Neutrophil (primary cell): Measurements from ENCODE around the gene PHLPP2.

Experiments
- H3K27ac ChIP-seq: fragments of 200-600 bp; sonication (generic); 2 replicates; pipeline ENCODE4 v1.5.1; 2016; ENCODE audit warnings: mild to moderate bottlenecking, moderate library complexity
- H3K27me3 ChIP-seq: fragments of 200-600 bp; sonication (generic); 2 replicates; pipeline ENCODE4 v1.6.0; 2016; ENCODE audit warnings: mild to moderate bottlenecking
- H3K36me3 ChIP-seq: fragments of 200-600 bp; sonication (generic); 2 replicates; pipeline ENCODE4 v1.5.1; 2017
- H3K4me1 ChIP-seq, 2 experiments: fragments of 200-600 bp in 1 of 2; sonication (generic) in 1 of 2; 1 replicate in 1 of 2; 2 replicates in 1 of 2; pipeline versions ENCODE4 v1.5.1 to v1.6.1; 2013 to 2016; ENCODE audit warnings: low read depth in 1 of 2, low read length in 1 of 2, mild to moderate bottlenecking in 1 of 2, moderate library complexity in 1 of 2; ENCODE audit not compliant: control insufficient read depth in 1 of 2, insufficient read depth in 1 of 2
- H3K4me3 ChIP-seq, 2 experiments: fragments of 200-600 bp in 1 of 2; sonication (generic) in 1 of 2; 1 replicate in 1 of 2; 2 replicates in 1 of 2; pipeline ENCODE4 v1.5.1; 2013 to 2016; ENCODE audit warnings: low read depth in 1 of 2, low read length in 1 of 2, mild to moderate bottlenecking in 1 of 2, moderate library complexity in 1 of 2
- H3K9me3 ChIP-seq: fragments of 200-600 bp; sonication (generic); 2 replicates; pipeline ENCODE4 v1.5.1; 2016
- TF ChIP-seq, protein P1 (sequence below): fragments of 200-600 bp; sonication (generic); IDR thresholded peaks from 2 replicates; pipeline ENCODE4 v1.5.1; 2016; ENCODE audit warnings: antibody characterized with exemption

The PHLPP2 gene

DNA sequence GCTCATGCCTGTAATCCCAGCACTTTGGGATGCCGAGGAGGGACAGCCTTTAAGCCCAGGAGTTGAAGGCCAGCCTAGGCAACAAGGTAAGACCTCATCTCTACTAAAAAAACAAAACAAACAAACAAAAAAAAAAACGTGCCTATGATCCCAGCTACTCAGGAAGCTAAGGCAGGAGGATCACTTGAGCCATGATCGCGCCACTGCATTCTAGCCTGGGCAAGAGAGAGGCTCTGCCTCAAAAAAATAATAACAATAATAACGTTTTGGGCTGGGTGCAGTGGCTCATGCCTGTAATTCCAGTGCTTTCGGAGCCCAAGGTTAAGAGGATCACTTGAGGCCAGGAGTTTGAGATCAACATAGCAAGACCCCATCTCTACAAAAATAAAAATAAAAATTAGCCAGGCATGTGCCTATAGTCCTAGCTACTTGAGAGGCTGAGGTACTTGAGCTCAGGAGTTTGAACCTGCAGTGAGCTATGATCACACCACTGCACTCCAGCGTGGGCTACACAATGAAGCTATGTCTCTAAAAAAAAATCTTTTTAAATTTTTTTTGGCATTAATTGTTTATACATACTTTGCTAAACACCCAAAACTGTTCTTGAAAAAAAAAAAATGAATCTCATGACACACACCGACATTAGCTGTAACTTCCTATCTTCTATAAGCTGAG, 3.3 kb downstream of the PHLPP2 start:
- TF ChIP-seq, protein P1, sequence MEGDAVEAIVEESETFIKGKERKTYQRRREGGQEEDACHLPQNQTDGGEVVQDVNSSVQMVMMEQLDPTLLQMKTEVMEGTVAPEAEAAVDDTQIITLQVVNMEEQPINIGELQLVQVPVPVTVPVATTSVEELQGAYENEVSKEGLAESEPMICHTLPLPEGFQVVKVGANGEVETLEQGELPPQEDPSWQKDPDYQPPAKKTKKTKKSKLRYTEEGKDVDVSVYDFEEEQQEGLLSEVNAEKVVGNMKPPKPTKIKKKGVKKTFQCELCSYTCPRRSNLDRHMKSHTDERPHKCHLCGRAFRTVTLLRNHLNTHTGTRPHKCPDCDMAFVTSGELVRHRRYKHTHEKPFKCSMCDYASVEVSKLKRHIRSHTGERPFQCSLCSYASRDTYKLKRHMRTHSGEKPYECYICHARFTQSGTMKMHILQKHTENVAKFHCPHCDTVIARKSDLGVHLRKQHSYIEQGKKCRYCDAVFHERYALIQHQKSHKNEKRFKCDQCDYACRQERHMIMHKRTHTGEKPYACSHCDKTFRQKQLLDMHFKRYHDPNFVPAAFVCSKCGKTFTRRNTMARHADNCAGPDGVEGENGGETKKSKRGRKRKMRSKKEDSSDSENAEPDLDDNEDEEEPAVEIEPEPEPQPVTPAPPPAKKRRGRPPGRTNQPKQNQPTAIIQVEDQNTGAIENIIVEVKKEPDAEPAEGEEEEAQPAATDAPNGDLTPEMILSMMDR = no peak
- peaks cover 55% of the 10 kb centered on the region for H3K27me3 ChIP-seq
- H3K4me1 ChIP-seq = peaks cover 12 to 15% of the 10 kb centered on the region in 2 experiments
- H3K4me3 ChIP-seq = no peak overlapping the region
- H3K9me3 ChIP-seq = no peaks in the 10 kb centered on the region
- H3K36me3 ChIP-seq = no peaks in the 10 kb centered on the region
- H3K27ac ChIP-seq = no peak overlapping the region

DNA sequence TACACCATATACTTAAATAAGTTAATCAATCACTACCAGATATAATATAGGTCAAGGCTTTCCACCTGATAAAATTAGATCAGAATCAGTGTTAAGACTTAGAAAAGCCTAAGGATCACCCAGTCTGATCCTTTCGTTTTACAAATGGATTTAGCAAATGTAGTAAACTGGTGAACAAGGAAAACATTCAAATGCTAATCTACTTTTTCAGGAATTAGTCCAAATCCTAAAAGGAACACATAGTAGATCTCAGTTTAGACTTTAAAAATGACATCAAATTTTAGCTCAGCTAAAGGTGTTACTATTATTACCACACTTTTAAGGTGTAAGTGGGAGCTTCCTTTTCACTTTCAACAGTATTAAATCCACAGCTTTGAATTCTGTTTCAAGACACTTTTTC, 12.0 kb downstream of the PHLPP2 start:
- Histone ChIP-seq H3K9me3 (no peaks in the 10 kb centered on the region), H3K4me1 (no peaks in the 10 kb centered on the region), H3K4me3 (no peak overlapping the region), H3K27me3 (no peaks in the 10 kb centered on the region), H3K36me3 (no peaks in the 10 kb centered on the region), H3K27ac (no peak overlapping the region)
- TF ChIP-seq, protein P1 = no peak

GRCh38 chr16:71711789-71712188, 12.7 kb downstream of the PHLPP2 start:
- Histone ChIP-seq H3K4me1 (no peaks in the 10 kb centered on the region), H3K9me3 (no peaks in the 10 kb centered on the region), H3K36me3 (no peaks in the 10 kb centered on the region), H3K27me3 (no peaks in the 10 kb centered on the region), H3K27ac (no peak overlapping the region), H3K4me3 (no peak overlapping the region)
- TF ChIP-seq, protein P1 = no peak

GRCh38 chr16:71709229-71709781, 15.2 kb downstream of the PHLPP2 start:
- H3K9me3 ChIP-seq = no peaks in the 10 kb centered on the region
- no peak overlapping the region for H3K4me3 ChIP-seq
- H3K4me1 ChIP-seq = no peaks in the 10 kb centered on the region
- no peak overlapping the region for H3K27ac ChIP-seq
- TF ChIP-seq, protein P1 = no peak
- no peaks in the 10 kb centered on the region for H3K36me3 ChIP-seq
- H3K27me3 ChIP-seq = no peaks in the 10 kb centered on the region

DNA sequence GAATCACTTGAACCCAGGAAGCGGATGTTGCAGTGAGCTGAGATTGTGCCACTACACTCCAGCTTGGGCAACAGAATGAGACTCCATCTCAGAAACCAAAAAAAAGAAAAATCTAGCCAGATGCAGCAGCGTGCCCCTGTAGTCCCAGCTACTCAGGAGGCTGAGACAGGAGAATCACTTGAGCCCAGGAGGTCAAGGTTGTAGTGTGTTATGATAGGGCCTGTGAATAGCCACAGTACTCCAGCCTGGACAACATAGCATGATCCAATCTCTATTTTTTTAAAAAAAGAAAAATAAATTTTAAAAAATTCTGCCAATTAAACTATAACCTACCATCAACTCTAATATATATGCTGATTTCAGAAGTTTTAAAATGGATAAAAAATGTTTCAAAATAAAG, 15.8 kb downstream of the PHLPP2 start:
- TF ChIP-seq, protein P1 = no peak
- Histone ChIP-seq H3K4me3 (no peak overlapping the region), H3K27me3 (no peaks in the 10 kb centered on the region), H3K27ac (no peak overlapping the region), H3K9me3 (no peaks in the 10 kb centered on the region), H3K4me1 (no peaks in the 10 kb centered on the region), H3K36me3 (no peaks in the 10 kb centered on the region)
